Breast epithelium (tissue), 4 donors: Measurements from ENCODE around the gene AMFR. TPM values are rescaled to one million over a fixed set of nuclear protein-coding genes. Genes with fewer than 3 reads are reported as not detected.
A peak's percentile ranks its signal among the peaks of the same experiment; 100 is the strongest.

Experiments used
- DNase-seq, 2 donors: peaks; one replicate each; pipeline ENCODE4 v3.0.0-alpha.2; 2019; ENCODE audit warnings: low spot score in 2 of 2
- H3K27ac ChIP-seq, 2 donors: fragments of 200-600 bp; sonication (generic) in 1 of 2; one replicate each; pipeline ENCODE4 v1.5.1; 2016 to 2019; ENCODE audit warnings: mild to moderate bottlenecking in 1 of 2
- H3K27me3 ChIP-seq, 2 donors: fragments of 200-600 bp; sonication (generic) in 1 of 2; one replicate each; pipeline versions ENCODE4 v1.5.1 to v1.6.0; 2017 to 2019; ENCODE audit warnings: control low read depth in 1 of 2, mild to moderate bottlenecking in 1 of 2
- H3K36me3 ChIP-seq: fragments of 200-600 bp; one replicate; pipeline ENCODE4 v1.5.1; 2019
- H3K4me1 ChIP-seq, 2 donors: fragments of 200-600 bp; sonication (generic); one replicate each; pipeline ENCODE4 v1.5.1; 2016 to 2019; ENCODE audit warnings: control low read depth in 1 of 2
- H3K4me3 ChIP-seq, 3 donors: fragments of 200-600 bp; sonication (generic); 1 replicate in 2 of 3; 2 replicates in 1 of 3; pipeline ENCODE4 v1.5.1; 2016 to 2019; ENCODE audit warnings: mild to moderate bottlenecking in 3 of 3, moderate library complexity in 2 of 3
- H3K9me3 ChIP-seq, 2 donors: fragments of 200-600 bp; sonication (generic) in 1 of 2; one replicate each; pipeline ENCODE4 v1.5.1; 2016 to 2019; ENCODE audit warnings: control low read depth in 1 of 2
- CTCF ChIP-seq, 3 donors: fragments of 450-650 bp; IDR thresholded peaks; one replicate each; pipeline ENCODE4 v1.5.1; 2016 to 2017; ENCODE audit warnings: antibody characterized with exemption in 3 of 3, mild to moderate bottlenecking in 3 of 3, moderate library complexity in 3 of 3
- POLR2A ChIP-seq: fragments of 450-650 bp; IDR thresholded peaks from one replicate; pipeline ENCODE4 v1.6.1; 2016; ENCODE audit warnings: antibody characterized with exemption, mild to moderate bottlenecking, moderate library complexity
- POLR2AphosphoS5 ChIP-seq, 3 donors: sonication (generic); formaldehyde crosslinking; IDR thresholded peaks; one replicate each; pipeline ENCODE4 v1.6.1; 2017; ENCODE audit warnings: antibody characterized with exemption in 3 of 3
- intact Hi-C: fragments of 100-400 bp; cut with DNase I; formaldehyde crosslinking; loops from one replicate; pipeline ENCODE4 v1.15.1; 2023; ENCODE audit warnings: low total_unique reads
- total RNA-seq, 3 donors: library from RNA; depleted of rRNA; stranded (reverse); fragments of >200 nt; gene quantifications; one replicate each; pipeline ENCODE4 v1.1.0, GENCODE V29; 2016

Gene AMFR
- total RNA-seq, 3 donors from 2014 or later, result 156 to 205 (median 188) TPM

- Histone ChIP-seq H3K36me3 (no peaks in the 10 kb centered on the region), H3K27me3 (no peaks in the 10 kb centered on the region), H3K4me1 (no peaks in the 10 kb centered on the region), H3K27ac (no peak overlapping the region), H3K4me3 (peak overlapping the region in 2 of 3 donors; percentile 41 to 60), H3K9me3 (no peaks in the 10 kb centered on the region)
- DNase-seq, result peak in 1 of 2 donors; percentile 48
- intact Hi-C loops, result no loop called here
- TF ChIP-seq POLR2AphosphoS5 (IDR thresholded peaks at IDR 0.05) (no peak), CTCF (IDR thresholded peaks at IDR 0.05) (no peak), POLR2A (no peak)
Observed at GRCh38 chr16:56355786-56356275, 69.5 kb downstream of the AMFR start.

- H3K27me3 ChIP-seq, result no peaks in the 10 kb centered on the region
- intact Hi-C loops, result no loop called here
- no peak for TF ChIP-seq POLR2AphosphoS5 (IDR thresholded peaks at IDR 0.05)
- TF ChIP-seq POLR2A, result no peak
- TF ChIP-seq CTCF (IDR thresholded peaks at IDR 0.05), result no peak
- DNase-seq, result peak in 1 of 2 donors; percentile 43
- H3K9me3 ChIP-seq, result no peaks in the 10 kb centered on the region
- H3K4me3 ChIP-seq, result no peak overlapping the region
- no peak overlapping the region for H3K27ac ChIP-seq
- no peaks in the 10 kb centered on the region for H3K36me3 ChIP-seq
- no peaks in the 10 kb centered on the region for H3K4me1 ChIP-seq
Observed at GRCh38 chr16:56355221-56355620, 70.1 kb downstream of the AMFR start.

- Histone ChIP-seq H3K27ac (no peak overlapping the region), H3K9me3 (no peaks in the 10 kb centered on the region), H3K4me3 (no peak overlapping the region), H3K4me1 (no peaks in the 10 kb centered on the region), H3K27me3 (no peaks in the 10 kb centered on the region), H3K36me3 (no peaks in the 10 kb centered on the region)
- intact Hi-C loops, result no loop called here
- peak in 1 of 2 donors; percentile 33 for DNase-seq
- no peak for TF ChIP-seq POLR2A
- TF ChIP-seq CTCF (IDR thresholded peaks at IDR 0.05), result no peak
- no peak for TF ChIP-seq POLR2AphosphoS5 (IDR thresholded peaks at IDR 0.05)
Observed at GRCh38 chr16:56354746-56355145, 70.6 kb downstream of the AMFR start.

DNA sequence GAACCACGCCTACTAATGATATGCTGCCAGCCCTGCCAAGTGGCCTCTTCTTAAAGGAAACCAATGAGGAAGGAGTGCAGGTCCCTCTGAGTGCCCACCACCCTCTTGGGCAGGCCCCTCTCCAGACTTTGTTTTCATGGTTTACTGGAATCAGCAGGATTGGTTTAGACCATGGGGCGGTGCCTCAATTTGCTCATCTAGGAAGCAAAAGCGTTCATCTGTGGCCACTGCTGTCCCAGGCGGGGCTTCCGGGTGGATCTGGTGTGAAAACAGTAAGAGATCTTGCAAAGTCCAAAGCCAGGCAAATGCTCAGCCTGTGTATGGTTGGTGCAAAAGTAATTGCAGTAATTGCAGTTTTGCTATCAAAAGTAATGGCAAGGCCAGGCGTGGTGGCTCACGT is 71.3 kb downstream of the AMFR start:
- Histone ChIP-seq H3K9me3 (no peaks in the 10 kb centered on the region), H3K36me3 (no peaks in the 10 kb centered on the region), H3K4me3 (no peak overlapping the region), H3K4me1 (no peaks in the 10 kb centered on the region), H3K27me3 (no peaks in the 10 kb centered on the region), H3K27ac (no peak overlapping the region)
- TF ChIP-seq CTCF (IDR thresholded peaks at IDR 0.05), result no peak
- no peak for TF ChIP-seq POLR2AphosphoS5 (IDR thresholded peaks at IDR 0.05)
- TF ChIP-seq POLR2A, result no peak
- peak in 1 of 2 donors; percentile 28 for DNase-seq
- intact Hi-C loops, result no loop called here

DNA sequence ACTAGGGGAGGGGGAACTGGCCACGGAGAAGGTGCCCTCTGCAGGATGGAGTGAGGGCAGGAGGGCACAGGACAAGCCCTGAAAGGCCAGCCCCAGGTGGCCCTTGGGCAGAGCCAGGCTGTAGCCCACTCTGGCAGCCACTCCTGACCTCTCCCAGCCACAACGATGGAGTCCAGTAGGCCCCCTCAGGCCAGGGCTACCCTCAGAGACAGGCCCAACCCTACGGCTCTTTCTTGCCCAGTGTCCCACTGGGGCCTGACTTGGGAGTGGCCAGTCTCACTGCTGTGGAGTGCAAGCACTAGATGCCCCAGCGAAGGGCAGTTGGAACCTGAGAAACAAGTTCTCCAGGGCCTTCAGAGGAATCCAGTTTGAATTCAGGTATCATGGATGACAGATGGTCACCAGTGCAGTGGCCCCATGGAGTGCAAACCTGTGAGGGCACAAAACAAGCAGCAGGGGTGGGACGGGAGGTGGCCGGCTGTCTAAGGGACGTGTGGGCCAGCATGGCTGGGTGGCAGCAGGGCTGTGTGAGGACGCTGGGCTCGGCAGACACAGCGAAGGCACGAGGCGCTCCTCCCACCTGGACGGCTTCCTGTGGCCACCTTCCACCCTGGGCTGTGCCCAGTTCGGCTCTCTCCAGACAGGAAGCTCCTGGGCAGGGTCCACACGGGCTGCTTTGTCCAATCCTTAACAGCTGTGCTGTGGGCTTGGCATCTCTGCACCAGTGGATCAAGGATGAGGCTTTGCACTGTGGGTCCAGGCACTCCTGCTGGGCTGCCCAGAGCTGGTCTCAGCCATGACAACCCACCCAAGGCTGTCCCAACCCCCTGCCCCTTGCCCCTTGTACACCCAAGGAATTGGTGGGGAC is 72.1 kb downstream of the AMFR start:
- Histone ChIP-seq H3K4me3 (no peak overlapping the region), H3K27ac (no peak overlapping the region), H3K27me3 (no peaks in the 10 kb centered on the region), H3K4me1 (no peaks in the 10 kb centered on the region), H3K9me3 (no peaks in the 10 kb centered on the region), H3K36me3 (no peaks in the 10 kb centered on the region)
- TF ChIP-seq CTCF (IDR thresholded peaks at IDR 0.05), result no peak
- no peak for TF ChIP-seq POLR2A
- no peak for TF ChIP-seq POLR2AphosphoS5 (IDR thresholded peaks at IDR 0.05)
- intact Hi-C loops, result no loop called here
- peak in 1 of 2 donors; percentile 46 for DNase-seq
